GM12873 (cell line): ENCODE measurements around the gene SLC4A3.

ENCODE experiments used
- TF ChIP-seq, protein P1 (sequence below): IDR thresholded peaks from 2 replicates; pipeline ENCODE4 v1.5.1; 2012; ENCODE audit warnings: low read depth, mild to moderate bottlenecking, moderate library complexity, low read length, control low read depth; ENCODE audit not compliant: insufficient read depth; ENCODE audit errors: missing control alignments

The SLC4A3 gene

DNA sequence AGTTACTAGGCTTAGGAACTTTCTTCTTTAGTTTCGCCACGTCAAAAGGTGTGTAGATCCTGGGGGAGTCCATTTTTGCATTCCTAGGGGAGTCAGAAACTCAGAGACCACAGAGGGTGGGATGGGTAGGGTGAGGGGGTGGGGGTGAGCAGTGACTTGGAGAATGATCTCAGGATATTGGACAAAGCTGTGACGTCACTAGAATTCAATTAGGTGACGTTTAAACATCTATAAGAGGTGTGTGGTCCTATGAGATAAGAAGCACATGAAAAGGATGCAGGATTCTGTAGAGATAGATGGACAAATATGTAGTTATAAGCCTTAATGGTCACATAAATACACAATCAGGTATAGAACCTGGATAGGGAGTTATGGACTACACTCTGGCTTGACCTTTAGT, 21.5 kb downstream of the SLC4A3 start:
- TF ChIP-seq, protein P1, sequence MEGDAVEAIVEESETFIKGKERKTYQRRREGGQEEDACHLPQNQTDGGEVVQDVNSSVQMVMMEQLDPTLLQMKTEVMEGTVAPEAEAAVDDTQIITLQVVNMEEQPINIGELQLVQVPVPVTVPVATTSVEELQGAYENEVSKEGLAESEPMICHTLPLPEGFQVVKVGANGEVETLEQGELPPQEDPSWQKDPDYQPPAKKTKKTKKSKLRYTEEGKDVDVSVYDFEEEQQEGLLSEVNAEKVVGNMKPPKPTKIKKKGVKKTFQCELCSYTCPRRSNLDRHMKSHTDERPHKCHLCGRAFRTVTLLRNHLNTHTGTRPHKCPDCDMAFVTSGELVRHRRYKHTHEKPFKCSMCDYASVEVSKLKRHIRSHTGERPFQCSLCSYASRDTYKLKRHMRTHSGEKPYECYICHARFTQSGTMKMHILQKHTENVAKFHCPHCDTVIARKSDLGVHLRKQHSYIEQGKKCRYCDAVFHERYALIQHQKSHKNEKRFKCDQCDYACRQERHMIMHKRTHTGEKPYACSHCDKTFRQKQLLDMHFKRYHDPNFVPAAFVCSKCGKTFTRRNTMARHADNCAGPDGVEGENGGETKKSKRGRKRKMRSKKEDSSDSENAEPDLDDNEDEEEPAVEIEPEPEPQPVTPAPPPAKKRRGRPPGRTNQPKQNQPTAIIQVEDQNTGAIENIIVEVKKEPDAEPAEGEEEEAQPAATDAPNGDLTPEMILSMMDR = no peak

- TF ChIP-seq, protein P1 = no peak
Observed at GRCh38 chr2:219650426-219651248, 23.2 kb downstream of the SLC4A3 start.

DNA sequence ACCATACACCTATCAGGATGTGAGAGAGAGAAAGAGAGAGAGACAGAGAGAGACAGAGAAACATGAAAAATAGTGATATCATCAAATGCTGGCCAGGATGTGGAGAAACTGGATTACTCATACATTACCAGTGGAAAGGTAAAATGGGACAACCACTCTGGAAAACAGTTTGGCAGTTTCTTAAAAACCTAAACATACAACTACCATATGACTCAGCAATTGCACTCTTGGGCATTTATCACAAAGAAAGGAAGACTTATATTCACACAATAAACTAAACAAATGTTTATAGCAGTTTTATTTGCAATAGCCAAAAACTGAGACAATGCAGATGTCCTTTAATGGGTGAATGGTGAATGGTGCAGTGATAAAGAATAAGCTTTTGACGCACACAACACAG, 29.1 kb downstream of the SLC4A3 start:
- TF ChIP-seq, protein P1 = no peak

- TF ChIP-seq, protein P1 = no peak
Observed at GRCh38 chr2:219658196-219658846, 30.9 kb downstream of the SLC4A3 start.

DNA sequence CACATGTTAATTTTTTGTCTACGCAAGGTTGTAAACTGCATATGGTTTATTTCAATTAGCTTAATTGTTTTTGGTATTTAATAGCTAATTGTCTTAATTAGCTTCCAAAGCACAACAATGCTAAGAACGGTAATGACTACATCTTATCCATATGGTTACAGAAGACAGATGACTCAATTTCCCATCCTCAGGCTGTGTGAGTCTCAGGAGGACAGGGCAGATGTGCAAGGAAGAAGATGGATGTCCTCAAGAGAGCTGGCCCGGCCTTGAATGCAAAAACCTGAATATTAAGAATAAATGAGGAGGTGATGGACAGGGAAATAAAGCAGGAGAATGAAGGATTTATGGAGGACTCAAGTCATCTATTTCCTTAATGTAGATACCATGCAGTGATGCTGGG, 31.4 kb downstream of the SLC4A3 start:
- TF ChIP-seq, protein P1 = no peak

GRCh38 chr2:219661197-219661954, 33.9 kb downstream of the SLC4A3 start:
- TF ChIP-seq, protein P1 = no peak

DNA sequence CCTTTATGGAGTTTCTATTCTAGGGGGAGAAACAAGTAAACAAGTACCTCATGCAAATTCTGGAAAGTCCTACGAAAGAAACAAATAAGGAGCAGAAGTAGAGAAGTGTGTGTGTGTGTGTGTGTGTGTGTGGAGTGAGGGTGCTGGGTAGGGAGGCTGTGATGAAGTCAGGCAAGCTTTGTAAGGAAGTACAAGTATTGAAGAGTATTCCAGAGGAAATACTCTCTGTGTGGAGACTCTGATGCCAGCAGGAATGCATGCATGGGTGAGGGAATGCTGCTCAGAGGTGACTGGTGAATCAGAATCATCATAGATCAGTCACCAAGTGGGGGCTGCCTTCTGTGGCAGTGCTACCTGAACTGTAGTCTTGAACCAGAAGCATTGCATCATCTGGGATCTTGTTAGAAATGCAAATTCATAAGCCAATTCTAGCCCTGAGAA, 34.5 kb downstream of the SLC4A3 start:
- TF ChIP-seq, protein P1 = no peak
